Loucy (cell line): ENCODE measurements around the gene TPCN2.

ENCODE experiments used
- EZH2phosphoT487 ChIP-seq: fragments of 200-600 bp; IDR thresholded peaks from 2 replicates; pipeline ENCODE4 v1.6.1; 2018; ENCODE audit warnings: antibody characterized with exemption, mild to moderate bottlenecking, moderate library complexity, borderline replicate concordance
- TF ChIP-seq, protein P1 (sequence below): fragments of 200-600 bp; sonication (generic); conservative IDR thresholded peaks from 2 replicates; pipeline ENCODE4 v1.5.1; 2014; ENCODE audit warnings: mild to moderate bottlenecking, antibody characterized with exemption, low read length

DNA sequence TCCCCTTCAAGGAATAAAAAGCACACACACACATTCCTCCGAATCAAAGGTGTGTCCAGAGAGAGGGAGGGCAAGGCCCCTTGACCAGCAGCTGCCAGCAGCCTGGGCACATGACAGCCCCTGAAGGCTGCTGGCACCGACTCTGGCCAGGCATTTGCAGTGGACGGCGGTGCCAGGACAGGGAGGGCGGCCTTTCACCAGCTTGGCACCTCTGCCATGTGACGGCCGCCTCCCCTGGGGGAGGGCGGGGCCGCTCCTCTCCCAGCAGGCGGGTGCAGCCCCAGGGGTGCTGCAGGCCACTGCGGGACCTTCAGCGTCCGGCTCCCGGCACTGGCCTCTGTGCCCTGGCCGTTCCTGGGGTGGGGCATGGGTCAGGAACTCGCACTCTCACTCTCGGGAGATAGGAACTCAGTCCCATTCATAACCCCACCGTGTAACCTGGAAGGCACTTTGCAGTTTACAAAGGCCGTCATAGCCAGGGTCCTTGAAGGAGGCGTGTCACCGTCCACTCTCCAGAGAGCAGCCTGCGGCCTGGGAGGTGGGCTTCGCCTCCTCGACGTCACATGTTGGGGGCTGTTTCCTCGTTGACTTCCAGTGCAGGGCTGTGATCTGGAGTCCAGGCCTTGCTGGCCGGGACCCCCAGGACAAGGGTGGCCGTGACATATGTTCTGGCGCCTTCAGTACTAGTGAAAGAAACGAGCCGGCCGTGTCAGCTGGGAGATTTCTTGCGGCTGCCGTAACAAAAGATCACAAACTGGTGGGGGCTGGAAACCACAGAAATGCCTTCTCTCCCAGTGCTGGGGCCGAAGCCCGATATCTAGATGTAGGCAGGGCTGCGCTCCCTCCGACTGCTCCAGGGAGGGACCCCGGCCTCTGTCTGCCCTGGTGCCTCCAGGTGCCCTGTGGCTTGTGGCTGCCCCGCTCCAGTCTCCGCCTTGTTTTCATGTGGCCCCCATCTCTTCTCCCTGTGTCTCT is 67.1 kb downstream of the TPCN2 start:
- TF ChIP-seq, protein P1, sequence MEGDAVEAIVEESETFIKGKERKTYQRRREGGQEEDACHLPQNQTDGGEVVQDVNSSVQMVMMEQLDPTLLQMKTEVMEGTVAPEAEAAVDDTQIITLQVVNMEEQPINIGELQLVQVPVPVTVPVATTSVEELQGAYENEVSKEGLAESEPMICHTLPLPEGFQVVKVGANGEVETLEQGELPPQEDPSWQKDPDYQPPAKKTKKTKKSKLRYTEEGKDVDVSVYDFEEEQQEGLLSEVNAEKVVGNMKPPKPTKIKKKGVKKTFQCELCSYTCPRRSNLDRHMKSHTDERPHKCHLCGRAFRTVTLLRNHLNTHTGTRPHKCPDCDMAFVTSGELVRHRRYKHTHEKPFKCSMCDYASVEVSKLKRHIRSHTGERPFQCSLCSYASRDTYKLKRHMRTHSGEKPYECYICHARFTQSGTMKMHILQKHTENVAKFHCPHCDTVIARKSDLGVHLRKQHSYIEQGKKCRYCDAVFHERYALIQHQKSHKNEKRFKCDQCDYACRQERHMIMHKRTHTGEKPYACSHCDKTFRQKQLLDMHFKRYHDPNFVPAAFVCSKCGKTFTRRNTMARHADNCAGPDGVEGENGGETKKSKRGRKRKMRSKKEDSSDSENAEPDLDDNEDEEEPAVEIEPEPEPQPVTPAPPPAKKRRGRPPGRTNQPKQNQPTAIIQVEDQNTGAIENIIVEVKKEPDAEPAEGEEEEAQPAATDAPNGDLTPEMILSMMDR = no peak
- no peak for TF ChIP-seq EZH2phosphoT487
